HG02763 (cell line): ENCODE data around the gene SLC25A11.
A peak's percentile ranks its signal among the peaks of the same experiment; 100 is the strongest.

ENCODE experiments used
- ATAC-seq: cut with Tn5 transposase; IDR thresholded peaks from one replicate; pipeline ENCODE4 v1.9.1; 2021; ENCODE audit warnings: mild to moderate bottlenecking, moderate library complexity; ENCODE audit not compliant: unreplicated experiment

SLC25A11 gene, protein sequence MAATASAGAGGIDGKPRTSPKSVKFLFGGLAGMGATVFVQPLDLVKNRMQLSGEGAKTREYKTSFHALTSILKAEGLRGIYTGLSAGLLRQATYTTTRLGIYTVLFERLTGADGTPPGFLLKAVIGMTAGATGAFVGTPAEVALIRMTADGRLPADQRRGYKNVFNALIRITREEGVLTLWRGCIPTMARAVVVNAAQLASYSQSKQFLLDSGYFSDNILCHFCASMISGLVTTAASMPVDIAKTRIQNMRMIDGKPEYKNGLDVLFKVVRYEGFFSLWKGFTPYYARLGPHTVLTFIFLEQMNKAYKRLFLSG

DNA sequence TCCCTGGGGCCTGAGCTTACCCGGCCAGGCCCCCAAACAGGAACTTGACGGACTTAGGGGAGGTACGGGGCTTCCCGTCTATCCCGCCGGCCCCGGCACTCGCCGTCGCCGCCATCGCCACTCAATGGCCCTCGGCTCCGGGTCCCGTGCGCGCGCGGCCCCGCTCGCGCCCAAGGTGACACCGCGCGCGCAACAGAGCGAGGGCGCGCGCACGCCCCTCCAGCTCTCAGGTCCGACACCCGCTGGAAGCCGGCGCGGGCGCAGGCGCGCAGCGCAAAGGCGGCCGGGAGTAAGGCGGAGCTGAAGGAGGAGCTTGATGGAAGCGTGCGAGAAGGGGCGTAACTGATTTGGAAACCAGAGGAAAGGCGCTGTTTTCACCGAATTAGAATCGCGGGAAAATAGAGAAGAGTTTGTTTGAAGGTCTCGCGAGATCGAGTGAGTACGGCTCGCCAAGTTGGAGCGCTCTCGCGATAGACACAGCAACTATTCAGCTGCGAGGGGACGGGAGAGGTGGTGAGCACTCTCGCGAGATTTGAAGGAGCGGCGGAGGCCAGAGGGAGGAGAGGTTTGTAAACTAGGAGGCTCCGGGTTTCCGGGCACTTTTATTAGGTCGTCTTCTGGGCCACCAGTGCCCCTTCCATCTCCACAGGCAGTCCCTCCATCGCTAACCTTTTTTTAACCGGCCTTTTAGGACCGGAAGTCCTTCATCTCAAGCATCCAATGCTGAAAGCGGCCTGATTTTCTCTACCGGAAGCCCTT, at the start of gene SLC25A11, which contains the start of gene RNF167:
Gene SLC25A11, minus strand, starts transcription at position 251 of the 759 bp plus-strand sequence. Its CDS starts 136 bp downstream, at position 115.
Gene RNF167, plus strand, starts transcription at position 473 of the 759 bp plus-strand sequence. CDS start 642 bp downstream, outside the sequence.
- peak; percentile 85 for ATAC-seq

DNA sequence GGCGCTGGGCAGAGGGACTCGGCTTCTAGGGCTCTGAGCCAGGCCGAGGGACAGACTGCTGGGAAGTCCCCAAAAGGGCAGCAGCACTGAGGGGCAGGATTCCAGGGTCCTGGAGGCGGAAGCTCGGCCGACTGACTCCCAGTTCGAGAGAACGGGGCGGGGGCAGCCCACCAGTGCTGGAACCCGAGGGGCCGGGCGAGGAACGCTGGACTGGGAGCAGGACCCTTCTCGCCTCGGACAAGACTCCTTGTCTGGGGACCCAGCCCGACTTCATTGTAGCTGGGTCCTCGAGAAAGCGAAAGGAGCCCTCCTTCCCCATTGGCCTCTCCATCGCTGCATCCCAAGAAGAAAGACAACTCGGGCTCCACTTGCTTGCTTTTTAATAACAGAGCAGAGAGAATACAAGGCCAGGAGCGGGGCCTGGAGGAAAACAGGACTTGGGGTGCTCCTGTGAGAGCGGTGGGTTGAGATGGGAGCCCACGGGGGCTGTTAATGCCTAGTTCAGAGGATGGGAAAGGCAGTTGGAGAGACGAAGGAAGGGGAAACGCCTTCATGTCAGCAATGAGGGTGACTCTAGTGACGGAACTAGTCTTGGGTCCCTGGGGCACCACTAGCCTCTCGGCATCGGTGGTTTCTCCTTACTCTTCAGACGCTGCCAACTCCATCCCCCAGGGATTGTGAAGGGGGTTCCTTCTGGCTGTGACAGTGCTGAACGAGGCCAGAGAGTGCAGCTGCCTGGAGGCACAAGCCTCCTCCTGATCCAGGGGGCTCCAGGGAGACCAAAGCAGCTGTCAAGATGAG, 48.1 kb upstream of the SLC25A11 start:
- peak; percentile 9 for ATAC-seq

GRCh38 chr17:4986951-4987766, 47.3 kb upstream of the SLC25A11 start, which contains the start of gene CAMTA2:
Gene CAMTA2, minus strand, starts transcription at chr17:4987675. Its CDS starts 1,453 bp downstream, at chr17:4986222.
- peak; percentile 73 for ATAC-seq

- ATAC-seq: no peak
Observed at GRCh38 chr17:4986403-4986802, 46.6 kb upstream of the SLC25A11 start.

DNA sequence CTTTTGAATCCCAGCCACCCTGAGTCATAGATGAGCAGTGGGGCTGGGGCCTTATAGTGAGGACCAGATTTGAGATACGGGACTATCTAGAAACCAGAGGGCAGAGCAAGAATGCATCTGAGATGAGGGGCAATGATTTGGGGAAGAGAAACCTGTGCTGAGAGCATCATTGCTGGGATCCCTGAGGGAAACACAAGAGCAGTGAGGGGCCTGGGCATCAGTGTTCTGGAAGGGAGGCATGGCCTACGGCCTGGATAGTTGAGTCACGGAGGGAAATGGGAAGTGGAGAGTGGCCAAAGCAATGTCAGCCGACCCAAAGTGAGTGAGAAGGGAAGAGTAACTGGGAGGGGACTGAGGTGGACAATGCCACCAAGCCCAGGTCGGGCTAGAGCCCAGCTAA, 42.5 kb upstream of the SLC25A11 start:
- no peak for ATAC-seq

DNA sequence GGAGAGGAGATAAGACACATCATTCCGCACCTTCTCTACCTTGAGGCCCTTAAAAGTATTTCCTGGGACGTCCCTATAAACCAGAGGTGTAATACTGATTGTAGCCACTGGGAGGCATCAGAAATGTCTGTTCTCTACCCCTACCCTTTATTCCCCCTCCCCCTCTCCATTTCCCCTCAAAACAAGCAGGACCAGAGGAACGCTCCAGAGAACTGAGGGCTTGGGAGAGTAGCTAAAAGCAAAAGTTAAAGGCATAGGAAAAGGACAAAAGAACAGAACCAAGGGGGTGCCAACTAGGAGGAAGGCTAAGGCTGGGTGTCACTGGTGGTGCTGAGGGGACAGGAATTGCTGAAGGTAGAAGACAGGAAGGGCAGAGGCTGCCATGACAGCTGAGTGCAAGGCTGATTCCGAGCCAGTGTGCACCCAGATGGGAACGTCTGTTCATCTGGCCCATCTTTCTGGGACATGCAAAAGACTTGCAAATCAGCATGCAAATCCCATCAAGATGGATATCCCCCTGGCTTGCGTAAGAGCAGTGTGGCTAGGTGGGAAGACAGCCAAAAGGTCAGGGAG, 40.9 kb upstream of the SLC25A11 start:
- ATAC-seq: no peak

- ATAC-seq: no peak
Observed at GRCh38 chr17:4978726-4979125, 38.9 kb upstream of the SLC25A11 start.

- ATAC-seq: no peak
Observed at GRCh38 chr17:4974115-4974670, 34.3 kb upstream of the SLC25A11 start.

- ATAC-seq: no peak
Observed at GRCh38 chr17:4973256-4974114, 33.6 kb upstream of the SLC25A11 start.

DNA sequence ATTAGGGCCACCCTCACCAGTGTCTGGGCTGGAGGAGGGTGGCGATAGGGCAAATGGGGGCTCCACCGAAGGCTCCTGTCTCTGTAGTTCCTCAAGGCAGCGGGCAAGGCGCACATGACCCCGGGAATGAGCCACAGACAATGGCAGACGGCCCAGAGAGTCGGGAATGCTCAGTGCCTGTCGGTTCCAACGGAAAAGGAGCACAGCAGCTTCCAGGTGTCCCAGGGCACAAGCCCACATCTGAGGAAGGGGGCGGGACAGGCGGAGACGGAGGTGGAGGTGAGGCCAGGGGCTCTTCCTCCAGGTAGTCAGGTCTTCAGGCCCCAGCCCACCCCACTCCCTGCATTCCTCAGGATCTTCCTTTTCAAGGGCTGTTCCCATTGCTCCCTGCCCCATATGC, 32.9 kb upstream of the SLC25A11 start:
- no peak for ATAC-seq

DNA sequence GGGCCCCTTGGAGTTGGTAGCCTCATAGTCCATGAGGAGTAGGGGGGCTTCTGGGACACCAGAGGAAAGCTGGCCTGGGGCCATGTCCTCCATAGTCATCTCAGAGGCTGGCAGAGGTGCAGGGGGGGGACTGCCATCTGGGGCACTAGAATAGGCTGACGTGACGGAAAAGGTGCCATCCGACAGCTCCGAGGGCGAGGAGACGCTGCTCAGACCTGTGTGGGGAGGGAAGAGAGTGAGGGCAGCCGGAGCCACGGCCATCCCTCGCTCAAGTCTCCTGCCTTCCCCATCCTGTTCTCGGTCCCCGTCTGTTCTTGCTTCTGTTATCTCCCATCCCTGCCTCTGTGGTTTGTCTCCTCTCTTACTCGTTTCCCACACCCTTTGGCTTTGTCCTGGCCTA, 32.5 kb upstream of the SLC25A11 start:
- no peak for ATAC-seq

- no peak for ATAC-seq
Observed at GRCh38 chr17:4971826-4972225, 32.0 kb upstream of the SLC25A11 start.

DNA sequence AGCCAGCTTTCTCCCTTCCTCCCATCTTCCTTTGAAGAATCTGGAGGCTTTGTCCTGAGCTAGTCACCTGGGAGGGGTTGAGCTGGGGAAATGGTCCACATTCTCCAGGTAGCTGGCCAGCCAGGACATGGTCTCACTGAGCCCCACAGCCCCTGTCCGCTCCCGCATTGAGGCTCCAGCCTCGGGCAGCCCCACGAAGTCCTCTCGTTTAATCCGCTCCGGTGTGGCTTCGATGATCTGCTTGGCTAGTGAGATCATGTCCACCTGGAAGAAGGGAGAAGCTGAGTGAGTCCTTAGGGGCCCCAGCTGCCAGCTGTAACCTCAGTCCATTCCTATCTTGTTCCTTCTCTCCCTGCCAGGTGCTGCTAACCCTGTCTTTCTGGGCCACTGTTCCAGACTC, 30.4 kb upstream of the SLC25A11 start:
- no peak for ATAC-seq

- ATAC-seq: no peak
Observed at GRCh38 chr17:4969551-4970173, 29.8 kb upstream of the SLC25A11 start.

GRCh38 chr17:4969047-4969550, 29.3 kb upstream of the SLC25A11 start:
- no peak for ATAC-seq

GRCh38 chr17:4968486-4969046, 28.7 kb upstream of the SLC25A11 start:
- ATAC-seq: no peak

- ATAC-seq: peak; percentile 63
Observed at GRCh38 chr17:4967539-4968485, 28.0 kb upstream of the SLC25A11 start, which contains the start of gene SPAG7. Gene SPAG7, minus strand, starts transcription at chr17:4967817. Its CDS starts 13 bp downstream, at chr17:4967804.
